CD4-positive, alpha-beta T cell (primary cell): ENCODE measurements around the gene TNP1. TPM values are rescaled to one million over a fixed set of nuclear protein-coding genes. Genes with fewer than 3 reads are reported as not detected.

Source experiments
- ATAC-seq: fragments of 200-7000 bp; cut with Tn5 transposase; one replicate; pipeline ENCODE4 v1.10.0; 2022; ENCODE audit warnings: mild to moderate bottlenecking; ENCODE audit not compliant: poor library complexity
- CTCF ChIA-PET: fragments of 350-600 bp; sonication (Branson Sonifier 250); formaldehyde crosslinking; loops from one replicate; lab custom pipeline; 2021; ENCODE audit warnings: antibody characterized with exemption, inconsistent platforms; lab: Charles Lee
- POLR2A ChIA-PET: fragments of 350-600 bp; sonication (Branson Sonifier 250); formaldehyde crosslinking; loops from one replicate; lab custom pipeline; 2021; ENCODE audit warnings: antibody characterized with exemption, inconsistent platforms; lab: Charles Lee
- DNase-seq, 14 experiments: peaks; one replicate each; pipeline ENCODE4 v3.0.0-alpha.2; 2013 to 2020; ENCODE audit warnings: mixed read lengths in 2 of 14
- H3K27ac ChIP-seq, 2 donors: one replicate each; pipeline versions ENCODE4 v1.5.1 to v1.7.0; 2013; ENCODE audit warnings: low read length in 2 of 2, low read depth in 1 of 2, mild to moderate bottlenecking in 1 of 2
- H3K27me3 ChIP-seq, 2 experiments: 1 replicate in 1 of 2; 2 replicates in 1 of 2; pipeline versions ENCODE4 v1.6.1 to v1.7.0; 2013; ENCODE audit warnings: low read length in 2 of 2, control low read depth in 1 of 2, mild to moderate bottlenecking in 1 of 2, moderate library complexity in 1 of 2; ENCODE audit not compliant: insufficient read depth in 2 of 2, control insufficient read depth in 1 of 2
- H3K36me3 ChIP-seq: one replicate; pipeline ENCODE4 v1.6.1; 2013; ENCODE audit warnings: low read length, control low read depth; ENCODE audit not compliant: insufficient read depth
- H3K4me1 ChIP-seq: one replicate; pipeline ENCODE4 v1.6.1; 2013; ENCODE audit warnings: low read length, control low read depth; ENCODE audit not compliant: insufficient read depth
- H3K4me3 ChIP-seq: one replicate; pipeline ENCODE4 v1.5.1; 2013; ENCODE audit warnings: mild to moderate bottlenecking, low read length, moderate library complexity
- H3K9me3 ChIP-seq, 2 experiments: 1 replicate in 1 of 2; 2 replicates in 1 of 2; pipeline versions ENCODE4 v1.6.1 to v1.7.0; 2013; ENCODE audit warnings: low read length in 2 of 2, mild to moderate bottlenecking in 2 of 2, control low read depth in 1 of 2, moderate library complexity in 1 of 2; ENCODE audit not compliant: control insufficient read depth in 1 of 2, insufficient read depth in 1 of 2
- H3K27ac Mint-ChIP-seq: one replicate; pipeline ENCODE4 v1.8.0; 2020; ENCODE audit warnings: mixed read lengths
- H3K27me3 Mint-ChIP-seq: one replicate; pipeline ENCODE4 v1.8.0; 2021; ENCODE audit warnings: mixed read lengths
- H3K36me3 Mint-ChIP-seq: one replicate; pipeline ENCODE4 v1.8.0; 2021; ENCODE audit warnings: low read depth, mixed read lengths
- H3K4me1 Mint-ChIP-seq: one replicate; pipeline ENCODE4 v1.8.0; 2021; ENCODE audit warnings: low read depth, mixed read lengths
- H3K4me3 Mint-ChIP-seq: one replicate; pipeline ENCODE4 v1.8.0; 2020; ENCODE audit warnings: mild to moderate bottlenecking, mixed read lengths
- H3K9me3 Mint-ChIP-seq: one replicate; pipeline ENCODE4 v1.8.0; 2020; ENCODE audit warnings: mixed read lengths
- intact Hi-C, 2 experiments: fragments of 100-400 bp; cut with DNase I in 1 of 2; cut with micrococcal nuclease in 1 of 2; formaldehyde crosslinking; loops; one replicate each; pipeline versions ENCODE4 v1.15.1 to v1.9.0; 2023 to 2025; cut with DNase I, micrococcal nuclease
- total RNA-seq, 174 experiments: library from RNA in 2 of 174; stranded (reverse) in 2 of 174; gene quantifications; one replicate each; pipeline ENCODE4 v1.2.3 and lab custom pipeline; 2021 to 2026
- TF ChIP-seq, protein P1 (sequence below): fragments of 200-600 bp; IDR thresholded peaks from one replicate; pipeline ENCODE4 v1.8.0; 2022; ENCODE audit warnings: antibody characterized with exemption, mild to moderate bottlenecking

Gene TNP1
- total RNA-seq, 2 experiments from 2014 or later = not detected

DNA sequence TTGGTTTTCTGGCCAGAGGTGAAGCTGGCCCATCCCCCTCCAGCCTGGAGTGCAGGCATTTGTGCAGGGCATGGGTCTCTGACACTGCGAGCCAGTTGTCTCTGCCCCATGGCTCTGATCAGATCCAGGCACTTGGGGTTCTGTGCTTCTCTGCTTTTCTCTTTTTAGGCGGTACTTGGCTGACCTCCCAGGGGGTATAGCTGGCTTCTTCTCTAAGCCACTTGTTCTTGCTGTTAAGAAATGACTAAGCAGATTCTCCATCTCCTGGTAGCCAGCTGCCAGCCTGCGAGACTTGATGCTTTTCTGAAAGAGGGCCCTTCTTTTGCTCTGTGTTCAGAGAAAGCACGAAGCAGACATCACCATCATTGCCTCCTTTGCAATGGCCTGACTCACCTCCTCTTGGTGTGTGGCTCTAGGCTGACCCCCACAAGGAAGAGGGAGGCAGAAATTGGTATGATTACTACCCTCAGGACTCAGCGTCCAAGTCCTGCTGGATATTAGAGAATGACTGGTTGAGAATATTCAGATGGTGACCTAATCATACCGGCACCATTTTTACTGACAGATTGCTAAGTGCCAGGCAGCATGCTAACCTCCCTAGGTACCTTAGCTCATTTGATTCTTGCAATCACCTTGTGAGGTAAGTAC is 32.7 kb downstream of the TNP1 start:
- intact Hi-C loops = no loop called here
- Mint-ChIP-seq H3K4me1 (no peaks in the 10 kb centered on the region), H3K27me3 (peaks cover 5% of the 10 kb centered on the region), H3K4me3 (no peak overlapping the region), H3K27ac (no peak overlapping the region), H3K9me3 (no peaks in the 10 kb centered on the region), H3K36me3 (no peaks in the 10 kb centered on the region)
- Histone ChIP-seq H3K27me3 (no peaks in the 10 kb centered on the region), H3K27ac (no peak overlapping the region), H3K36me3 (no peaks in the 10 kb centered on the region), H3K4me1 (no peaks in the 10 kb centered on the region), H3K4me3 (no peak overlapping the region), H3K9me3 (peaks cover 0 to 8% of the 10 kb centered on the region in 2 experiments)
- POLR2A ChIA-PET = no interaction called here
- ATAC-seq = no peak
- CTCF ChIA-PET = no interaction called here
- no peak for DNase-seq
- TF ChIP-seq, protein P1, sequence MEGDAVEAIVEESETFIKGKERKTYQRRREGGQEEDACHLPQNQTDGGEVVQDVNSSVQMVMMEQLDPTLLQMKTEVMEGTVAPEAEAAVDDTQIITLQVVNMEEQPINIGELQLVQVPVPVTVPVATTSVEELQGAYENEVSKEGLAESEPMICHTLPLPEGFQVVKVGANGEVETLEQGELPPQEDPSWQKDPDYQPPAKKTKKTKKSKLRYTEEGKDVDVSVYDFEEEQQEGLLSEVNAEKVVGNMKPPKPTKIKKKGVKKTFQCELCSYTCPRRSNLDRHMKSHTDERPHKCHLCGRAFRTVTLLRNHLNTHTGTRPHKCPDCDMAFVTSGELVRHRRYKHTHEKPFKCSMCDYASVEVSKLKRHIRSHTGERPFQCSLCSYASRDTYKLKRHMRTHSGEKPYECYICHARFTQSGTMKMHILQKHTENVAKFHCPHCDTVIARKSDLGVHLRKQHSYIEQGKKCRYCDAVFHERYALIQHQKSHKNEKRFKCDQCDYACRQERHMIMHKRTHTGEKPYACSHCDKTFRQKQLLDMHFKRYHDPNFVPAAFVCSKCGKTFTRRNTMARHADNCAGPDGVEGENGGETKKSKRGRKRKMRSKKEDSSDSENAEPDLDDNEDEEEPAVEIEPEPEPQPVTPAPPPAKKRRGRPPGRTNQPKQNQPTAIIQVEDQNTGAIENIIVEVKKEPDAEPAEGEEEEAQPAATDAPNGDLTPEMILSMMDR = no peak

DNA sequence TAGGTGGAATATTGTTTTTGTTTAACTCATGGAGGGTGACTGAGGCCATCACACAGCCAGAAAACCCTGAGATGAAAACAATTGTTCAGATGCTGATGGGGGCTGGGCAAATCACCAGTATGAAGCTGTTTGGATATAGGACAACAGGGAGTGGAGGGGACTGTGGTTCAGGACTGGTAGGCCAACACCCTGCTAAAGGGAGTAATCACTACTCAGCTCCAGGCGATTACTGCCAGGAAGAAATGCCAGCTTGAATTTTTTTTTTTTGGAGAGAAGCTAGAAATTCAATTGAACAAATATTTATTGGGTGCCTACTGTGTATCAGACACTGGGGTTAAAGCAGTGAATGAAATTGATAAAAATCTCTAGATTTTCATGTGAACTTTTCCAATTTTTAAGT is 37.4 kb downstream of the TNP1 start:
- DNase-seq (no peak), ATAC-seq (no peak)
- Mint-ChIP-seq H3K4me1 (no peaks in the 10 kb centered on the region), H3K27me3 (peaks cover 5% of the 10 kb centered on the region), H3K27ac (no peak overlapping the region), H3K36me3 (no peaks in the 10 kb centered on the region), H3K4me3 (no peak overlapping the region), H3K9me3 (no peaks in the 10 kb centered on the region)
- Histone ChIP-seq H3K27ac (no peak overlapping the region), H3K27me3 (no peaks in the 10 kb centered on the region), H3K4me3 (no peak overlapping the region), H3K4me1 (no peaks in the 10 kb centered on the region), H3K9me3 (peaks cover 0 to 5% of the 10 kb centered on the region in 2 experiments), H3K36me3 (no peaks in the 10 kb centered on the region)
- ChIA-PET CTCF (no interaction called here), POLR2A (interaction anchor here (0.7 kb wide), 1 partner anchor 16 kb away, joined by 3 read pairs; no protein-coding TSS in a partner anchor)
- TF ChIP-seq, protein P1 = no peak
- intact Hi-C loops = no loop called here

DNA sequence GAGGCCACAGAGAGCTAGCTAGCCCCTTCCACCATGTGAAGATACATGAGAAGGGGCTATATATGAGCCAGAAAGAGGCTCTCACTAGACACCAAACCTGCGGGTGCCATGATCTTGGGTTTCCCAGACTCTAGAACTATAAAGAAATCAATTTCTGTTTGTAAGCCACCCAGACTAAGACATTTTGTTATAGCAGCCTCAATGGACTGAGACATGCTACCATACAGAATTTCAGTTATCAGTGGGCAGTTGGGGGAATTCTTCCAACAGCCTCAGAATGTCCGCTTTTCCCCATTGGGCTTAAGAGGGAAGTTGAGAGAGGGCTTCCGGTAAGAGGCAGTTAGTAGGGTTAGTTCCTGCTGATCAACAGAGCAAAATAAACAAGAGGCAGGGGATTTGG is 39.2 kb downstream of the TNP1 start:
- Histone ChIP-seq H3K27me3 (no peaks in the 10 kb centered on the region), H3K4me3 (no peak overlapping the region), H3K4me1 (no peaks in the 10 kb centered on the region), H3K36me3 (no peaks in the 10 kb centered on the region), H3K9me3 (no peaks in the 10 kb centered on the region), H3K27ac (no peak overlapping the region)
- Mint-ChIP-seq H3K36me3 (no peaks in the 10 kb centered on the region), H3K4me1 (no peaks in the 10 kb centered on the region), H3K27ac (no peak overlapping the region), H3K4me3 (no peak overlapping the region), H3K27me3 (peaks cover 6% of the 10 kb centered on the region), H3K9me3 (no peaks in the 10 kb centered on the region)
- intact Hi-C loops = no loop called here
- ATAC-seq (no peak), DNase-seq (no peak)
- POLR2A ChIA-PET = no interaction called here
- TF ChIP-seq, protein P1 = no peak
- CTCF ChIA-PET = no interaction called here
